ENCODE results near the gene USP7.

DNA sequence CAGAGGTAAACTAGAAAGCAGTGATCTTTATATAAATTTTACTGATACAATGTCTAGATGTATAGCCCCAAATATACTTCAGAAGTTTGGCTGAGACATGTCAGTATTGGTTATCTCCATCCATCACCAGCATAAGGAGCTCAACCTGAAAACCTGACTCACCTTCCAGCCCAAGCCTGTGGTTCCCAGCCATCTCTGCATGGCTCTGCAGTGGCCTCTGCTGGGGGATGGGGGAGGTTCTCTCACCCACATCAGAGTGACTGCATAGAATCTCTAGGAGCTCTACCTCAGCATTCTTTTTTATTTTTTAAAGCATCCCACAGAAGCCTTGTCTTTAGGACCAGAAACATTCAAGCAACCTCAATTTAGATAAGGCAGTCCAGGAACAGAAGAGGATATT lies 27.3 kb downstream of the USP7 start:
- TF ChIP-seq, protein P1, sequence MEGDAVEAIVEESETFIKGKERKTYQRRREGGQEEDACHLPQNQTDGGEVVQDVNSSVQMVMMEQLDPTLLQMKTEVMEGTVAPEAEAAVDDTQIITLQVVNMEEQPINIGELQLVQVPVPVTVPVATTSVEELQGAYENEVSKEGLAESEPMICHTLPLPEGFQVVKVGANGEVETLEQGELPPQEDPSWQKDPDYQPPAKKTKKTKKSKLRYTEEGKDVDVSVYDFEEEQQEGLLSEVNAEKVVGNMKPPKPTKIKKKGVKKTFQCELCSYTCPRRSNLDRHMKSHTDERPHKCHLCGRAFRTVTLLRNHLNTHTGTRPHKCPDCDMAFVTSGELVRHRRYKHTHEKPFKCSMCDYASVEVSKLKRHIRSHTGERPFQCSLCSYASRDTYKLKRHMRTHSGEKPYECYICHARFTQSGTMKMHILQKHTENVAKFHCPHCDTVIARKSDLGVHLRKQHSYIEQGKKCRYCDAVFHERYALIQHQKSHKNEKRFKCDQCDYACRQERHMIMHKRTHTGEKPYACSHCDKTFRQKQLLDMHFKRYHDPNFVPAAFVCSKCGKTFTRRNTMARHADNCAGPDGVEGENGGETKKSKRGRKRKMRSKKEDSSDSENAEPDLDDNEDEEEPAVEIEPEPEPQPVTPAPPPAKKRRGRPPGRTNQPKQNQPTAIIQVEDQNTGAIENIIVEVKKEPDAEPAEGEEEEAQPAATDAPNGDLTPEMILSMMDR (conservative IDR thresholded peaks at IDR 0.05; ENCODE audit: low read depth, low read length): peak; percentile 60
- TF ChIP-seq EZH2 (IDR thresholded peaks at IDR 0.05; ENCODE audit: borderline replicate concordance, low read depth, low read length, poor library complexity, severe bottlenecking): no peak
